Measurements from ENCODE around the gene AAK1. TPM values are rescaled to one million over a fixed set of nuclear protein-coding genes. Genes with fewer than 3 reads are reported as not detected.

AAK1 gene
- polyA plus RNA-seq, 1 experiment = 31.1 TPM

DNA sequence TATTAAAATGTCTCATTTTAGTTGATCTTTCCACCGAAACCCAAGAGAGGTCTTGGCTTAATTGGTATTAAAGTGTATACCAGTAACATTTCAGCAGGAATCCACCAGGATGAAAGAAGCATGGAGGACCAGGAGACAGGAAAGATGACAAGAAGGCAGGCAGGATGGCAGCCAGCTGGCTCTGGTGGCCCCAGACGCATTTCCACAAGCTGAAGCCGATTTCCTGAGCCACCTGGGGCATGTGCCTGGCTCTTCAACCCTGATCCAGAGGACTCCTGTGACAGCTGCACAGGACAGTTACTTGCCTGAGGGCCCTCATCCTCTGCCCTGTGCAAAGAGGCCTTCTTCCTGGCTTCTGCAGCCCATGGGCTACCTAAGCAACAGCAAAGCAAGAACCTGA is 149.4 kb downstream of the AAK1 start:
- H3K27me3 ChIP-seq (ENCODE audit: control insufficient read depth, insufficient read depth, low read length) = no peaks in the 10 kb centered on the region
- TF ChIP-seq, protein P1, sequence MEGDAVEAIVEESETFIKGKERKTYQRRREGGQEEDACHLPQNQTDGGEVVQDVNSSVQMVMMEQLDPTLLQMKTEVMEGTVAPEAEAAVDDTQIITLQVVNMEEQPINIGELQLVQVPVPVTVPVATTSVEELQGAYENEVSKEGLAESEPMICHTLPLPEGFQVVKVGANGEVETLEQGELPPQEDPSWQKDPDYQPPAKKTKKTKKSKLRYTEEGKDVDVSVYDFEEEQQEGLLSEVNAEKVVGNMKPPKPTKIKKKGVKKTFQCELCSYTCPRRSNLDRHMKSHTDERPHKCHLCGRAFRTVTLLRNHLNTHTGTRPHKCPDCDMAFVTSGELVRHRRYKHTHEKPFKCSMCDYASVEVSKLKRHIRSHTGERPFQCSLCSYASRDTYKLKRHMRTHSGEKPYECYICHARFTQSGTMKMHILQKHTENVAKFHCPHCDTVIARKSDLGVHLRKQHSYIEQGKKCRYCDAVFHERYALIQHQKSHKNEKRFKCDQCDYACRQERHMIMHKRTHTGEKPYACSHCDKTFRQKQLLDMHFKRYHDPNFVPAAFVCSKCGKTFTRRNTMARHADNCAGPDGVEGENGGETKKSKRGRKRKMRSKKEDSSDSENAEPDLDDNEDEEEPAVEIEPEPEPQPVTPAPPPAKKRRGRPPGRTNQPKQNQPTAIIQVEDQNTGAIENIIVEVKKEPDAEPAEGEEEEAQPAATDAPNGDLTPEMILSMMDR (IDR thresholded peaks at IDR 0.05; ENCODE audit: low read depth, low read length) = no peak
- POLR2A ChIA-PET = no interaction called here
- H3K27ac ChIP-seq (ENCODE audit: low read depth, low read length) = no peak overlapping the region
- no peak for DNase-seq (ENCODE audit: low read depth, low spot score)
- H3K9me3 ChIP-seq (ENCODE audit: control insufficient read depth, insufficient read depth, low read length) = no peaks in the 10 kb centered on the region
- CTCF ChIA-PET = no interaction called here
- H3K4me3 ChIP-seq (ENCODE audit: low read depth, low read length) = no peak overlapping the region

GRCh38 chr2:69493268-69493667 is 150.3 kb downstream of the AAK1 start:
- H3K4me3 ChIP-seq (ENCODE audit: low read depth, low read length) = no peak overlapping the region
- ChIA-PET CTCF (interaction anchor here (0.5 kb wide), 1 partner anchor 480 kb away, joined by 8 read pairs; the partner anchor contains the start of gene ANTXR1), POLR2A (no interaction called here)
- H3K27me3 ChIP-seq (ENCODE audit: control insufficient read depth, insufficient read depth, low read length) = no peaks in the 10 kb centered on the region
- H3K9me3 ChIP-seq (ENCODE audit: control insufficient read depth, insufficient read depth, low read length) = no peaks in the 10 kb centered on the region
- H3K27ac ChIP-seq (ENCODE audit: low read depth, low read length) = no peak overlapping the region
- DNase-seq (ENCODE audit: low read depth, low spot score) = no peak
- TF ChIP-seq, protein P1 (IDR thresholded peaks at IDR 0.05; ENCODE audit: low read depth, low read length) = no peak

DNA sequence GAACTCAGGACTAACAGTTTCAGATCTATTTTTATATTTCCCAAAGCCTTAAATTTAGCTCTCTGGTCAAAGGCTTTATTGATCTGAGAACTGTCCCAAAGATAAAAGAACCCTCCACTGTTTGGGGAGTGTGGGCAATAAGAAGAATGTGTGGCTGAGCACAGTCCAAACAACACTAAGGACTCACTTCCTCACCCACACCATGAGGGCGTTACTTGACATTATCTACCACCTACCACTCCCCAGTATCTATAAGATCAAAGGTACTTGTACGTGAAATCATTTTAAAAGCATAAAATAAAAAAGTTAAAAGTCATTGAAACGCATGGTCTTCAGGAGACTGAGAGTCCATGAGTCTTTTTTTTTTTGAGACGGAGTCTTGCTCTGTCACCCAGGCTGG is 151.7 kb downstream of the AAK1 start:
- DNase-seq (ENCODE audit: low read depth, low spot score) = no peak
- ChIA-PET POLR2A (no interaction called here), CTCF (no interaction called here)
- Histone ChIP-seq H3K9me3 (ENCODE audit: control insufficient read depth, insufficient read depth, low read length) (no peaks in the 10 kb centered on the region), H3K4me3 (ENCODE audit: low read depth, low read length) (no peak overlapping the region), H3K27me3 (ENCODE audit: control insufficient read depth, insufficient read depth, low read length) (no peaks in the 10 kb centered on the region), H3K27ac (ENCODE audit: low read depth, low read length) (no peak overlapping the region)
- TF ChIP-seq, protein P1 (IDR thresholded peaks at IDR 0.05; ENCODE audit: low read depth, low read length) = no peak

DNA sequence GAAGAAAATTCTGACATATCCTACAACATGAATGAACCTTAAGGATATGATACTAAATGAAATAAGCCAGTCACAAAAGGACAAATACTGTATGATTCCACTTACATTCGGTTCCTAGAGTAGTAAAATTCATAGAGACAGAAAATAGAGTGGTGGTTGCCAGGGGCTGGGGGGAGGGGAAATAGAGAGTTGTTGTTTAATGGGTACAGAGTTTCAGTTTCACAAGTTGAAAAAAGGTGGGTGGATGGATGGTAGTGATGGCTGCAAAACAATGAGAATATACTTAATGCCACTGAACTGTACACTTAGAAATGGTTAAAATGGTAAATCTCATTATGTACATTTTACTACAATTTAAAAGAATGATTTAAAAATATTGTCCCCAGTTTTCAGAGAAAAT is 153.1 kb downstream of the AAK1 start:
- TF ChIP-seq, protein P1 (IDR thresholded peaks at IDR 0.05; ENCODE audit: low read depth, low read length) = no peak
- Histone ChIP-seq H3K27ac (ENCODE audit: low read depth, low read length) (no peak overlapping the region), H3K9me3 (ENCODE audit: control insufficient read depth, insufficient read depth, low read length) (no peaks in the 10 kb centered on the region), H3K4me3 (ENCODE audit: low read depth, low read length) (no peak overlapping the region), H3K27me3 (ENCODE audit: control insufficient read depth, insufficient read depth, low read length) (no peaks in the 10 kb centered on the region)
- CTCF ChIA-PET = no interaction called here
- no peak for DNase-seq (ENCODE audit: low read depth, low spot score)
- POLR2A ChIA-PET = no interaction called here

GRCh38 chr2:69489793-69490192 is 153.7 kb downstream of the AAK1 start:
- ChIA-PET CTCF (no interaction called here), POLR2A (interaction anchor here (0.7 kb wide), 1 partner anchor 25 kb away, joined by 3 read pairs; no protein-coding TSS in a partner anchor)
- Histone ChIP-seq H3K4me3 (ENCODE audit: low read depth, low read length) (no peak overlapping the region), H3K9me3 (ENCODE audit: control insufficient read depth, insufficient read depth, low read length) (no peaks in the 10 kb centered on the region), H3K27ac (ENCODE audit: low read depth, low read length) (no peak overlapping the region), H3K27me3 (ENCODE audit: control insufficient read depth, insufficient read depth, low read length) (no peaks in the 10 kb centered on the region)
- no peak for DNase-seq (ENCODE audit: low read depth, low spot score)
- TF ChIP-seq, protein P1 (IDR thresholded peaks at IDR 0.05; ENCODE audit: low read depth, low read length) = no peak
